H9 (cell line): ENCODE results near the gene DDX27. TPM values are rescaled to one million over a fixed set of nuclear protein-coding genes. Genes with fewer than 3 reads are reported as not detected.
A peak's percentile ranks its signal among the peaks of the same experiment; 100 is the strongest.

Experiments
- DNase-seq: peaks from one replicate; pipeline ENCODE4 v3.0.0-alpha.2; 2017
- H2AFZ ChIP-seq: one replicate; pipeline ENCODE4 v1.6.1; 2013; ENCODE audit warnings: mild to moderate bottlenecking, low read length, control low read depth, moderate library complexity
- H2AK5ac ChIP-seq: 2 replicates; pipeline ENCODE4 v1.6.1; 2013; ENCODE audit warnings: low read length, control low read depth, mixed read lengths; ENCODE audit not compliant: insufficient read length
- H2BK120ac ChIP-seq: one replicate; pipeline ENCODE4 v1.6.1; 2013; ENCODE audit warnings: low read depth, mild to moderate bottlenecking, low read length, control low read depth, inconsistent platforms; ENCODE audit not compliant: poor library complexity, severe bottlenecking
- H2BK12ac ChIP-seq: 2 replicates; pipeline ENCODE4 v1.6.1; 2013; ENCODE audit warnings: low read length, control low read depth, mixed read lengths, low read depth; ENCODE audit not compliant: insufficient read length
- H2BK15ac ChIP-seq: 2 replicates; pipeline ENCODE4 v1.6.1; 2013; ENCODE audit warnings: low read depth, low read length, control low read depth
- H2BK20ac ChIP-seq: one replicate; pipeline ENCODE4 v1.6.1; 2013; ENCODE audit warnings: low read depth, mild to moderate bottlenecking, low read length, control low read depth, inconsistent platforms; ENCODE audit not compliant: poor library complexity, severe bottlenecking
- H2BK5ac ChIP-seq: 2 replicates; pipeline ENCODE4 v1.6.1; 2013; ENCODE audit warnings: low read length, control low read depth, mixed read lengths; ENCODE audit not compliant: insufficient read length
- H3K14ac ChIP-seq: 2 replicates; pipeline ENCODE4 v1.6.1; 2013; ENCODE audit warnings: low read length, control low read depth; ENCODE audit not compliant: insufficient read depth
- H3K18ac ChIP-seq: 2 replicates; pipeline ENCODE4 v1.6.1; 2013; ENCODE audit warnings: low read depth, mild to moderate bottlenecking, mixed read lengths, low read length, control low read depth; ENCODE audit not compliant: insufficient read length
- H3K23ac ChIP-seq: 2 replicates; pipeline ENCODE4 v1.6.1; 2013; ENCODE audit warnings: low read length, control low read depth, mixed read lengths, low read depth; ENCODE audit not compliant: insufficient read length
- H3K23me2 ChIP-seq: 2 replicates; pipeline ENCODE4 v1.6.1; 2013; ENCODE audit warnings: low read depth, mild to moderate bottlenecking, mixed read lengths, low read length, control low read depth; ENCODE audit not compliant: insufficient read length, poor library complexity, severe bottlenecking
- H3K27ac ChIP-seq: 2 replicates; pipeline ENCODE4 v1.5.1; 2013; ENCODE audit warnings: low read length, control low read depth, mixed read lengths, low read depth; ENCODE audit not compliant: insufficient read length
- H3K27me3 ChIP-seq: 2 replicates; pipeline ENCODE4 v1.6.1; 2013; ENCODE audit warnings: low read length, control low read depth, inconsistent platforms; ENCODE audit not compliant: insufficient read depth
- H3K4ac ChIP-seq: 2 replicates; pipeline ENCODE4 v1.6.1; 2013; ENCODE audit warnings: low read depth, mild to moderate bottlenecking, control low read depth, inconsistent platforms, low read length, moderate library complexity
- H3K4me1 ChIP-seq: 2 replicates; pipeline ENCODE4 v1.6.1; 2013; ENCODE audit warnings: low read length, control low read depth, inconsistent platforms; ENCODE audit not compliant: insufficient read depth
- H3K4me2 ChIP-seq: 2 replicates; pipeline ENCODE4 v1.6.1; 2013; ENCODE audit warnings: low read length, control low read depth, mixed read lengths; ENCODE audit not compliant: insufficient read length, insufficient read depth
- H3K56ac ChIP-seq: 2 replicates; pipeline ENCODE4 v1.6.1; 2013; ENCODE audit warnings: low read depth, mild to moderate bottlenecking, mixed read lengths, low read length, control low read depth; ENCODE audit not compliant: insufficient read length
- H3K79me1 ChIP-seq: 2 replicates; pipeline ENCODE4 v1.6.1; 2013; ENCODE audit warnings: low read depth, mild to moderate bottlenecking, moderate library complexity, low read length, control low read depth, inconsistent platforms; ENCODE audit not compliant: insufficient read depth, poor library complexity, severe bottlenecking
- H3K79me2 ChIP-seq: 2 replicates; pipeline ENCODE4 v1.6.1; 2013; ENCODE audit warnings: low read length, control low read depth, inconsistent platforms; ENCODE audit not compliant: insufficient read depth
- H3K9ac ChIP-seq: 2 replicates; pipeline ENCODE4 v1.6.1; 2013; ENCODE audit warnings: low read length, control low read depth, mixed read lengths; ENCODE audit not compliant: insufficient read length; ENCODE audit errors: extremely low read depth
- H3K9me3 ChIP-seq: one replicate; pipeline ENCODE4 v1.6.1; 2013; ENCODE audit warnings: low read depth, low read length, inconsistent platforms; ENCODE audit not compliant: control insufficient read depth
- H3T11ph ChIP-seq: one replicate; pipeline ENCODE4 v1.6.1; 2013; ENCODE audit warnings: mild to moderate bottlenecking, low read length, control low read depth, inconsistent platforms
- H4K20me1 ChIP-seq: one replicate; pipeline ENCODE4 v1.6.1; 2013; ENCODE audit not compliant: control insufficient read depth, insufficient read length, insufficient read depth
- H4K5ac ChIP-seq: 2 replicates; pipeline ENCODE4 v1.6.1; 2013; ENCODE audit warnings: low read depth, mild to moderate bottlenecking, mixed read lengths, low read length, control low read depth; ENCODE audit not compliant: insufficient read length
- H4K8ac ChIP-seq: replicated peaks from 2 replicates; pipeline ENCODE4 v1.6.1; 2013; ENCODE audit warnings: low read length, control low read depth, mixed read lengths, low read depth; ENCODE audit not compliant: insufficient read length
- H4K91ac ChIP-seq: 2 replicates; pipeline ENCODE4 v1.6.1; 2013; ENCODE audit warnings: low read depth, mild to moderate bottlenecking, moderate library complexity, mixed read lengths, low read length, control low read depth; ENCODE audit not compliant: insufficient read length
- H3K27ac Mint-ChIP-seq, 3 experiments: 2 replicates in 2 of 3; 3 replicates in 1 of 3; pipeline ENCODE4 v1.8.0; 2020 to 2021; ENCODE audit warnings: mixed read lengths in 3 of 3, mild to moderate bottlenecking in 1 of 3, moderate library complexity in 1 of 3
- H3K27me3 Mint-ChIP-seq: 2 replicates; pipeline ENCODE4 v1.8.0; 2021; ENCODE audit warnings: low read depth, mild to moderate bottlenecking, moderate library complexity, mixed read lengths
- H3K36me3 Mint-ChIP-seq, 3 experiments: 2 replicates in 2 of 3; 3 replicates in 1 of 3; pipeline ENCODE4 v1.8.0; 2020 to 2021; ENCODE audit warnings: low read depth in 3 of 3, mixed read lengths in 3 of 3; ENCODE audit not compliant: insufficient read depth in 1 of 3
- H3K4me1 Mint-ChIP-seq, 2 experiments: 2 replicates each; pipeline ENCODE4 v1.8.0; 2020; ENCODE audit warnings: mixed read lengths in 2 of 2
- H3K4me3 Mint-ChIP-seq, 2 experiments: 2 replicates in 1 of 2; 3 replicates in 1 of 2; pipeline ENCODE4 v1.8.0; 2020 to 2021; ENCODE audit warnings: mild to moderate bottlenecking in 2 of 2, mixed read lengths in 2 of 2, moderate library complexity in 1 of 2
- H3K9me3 Mint-ChIP-seq, 2 experiments: 2 replicates in 1 of 2; 3 replicates in 1 of 2; pipeline ENCODE4 v1.8.0; 2020; ENCODE audit warnings: mild to moderate bottlenecking in 2 of 2, mixed read lengths in 2 of 2, moderate library complexity in 1 of 2
- WGBS: extraction: QIAGEN DNeasy Blood & Tissue Kit; methylation state at CpG from one replicate; pipeline ENCODE4 v1.1.7; 2013; ENCODE audit warnings: missing lambda C conversion rate, low lambda C conversion rate, mixed read lengths; ENCODE audit not compliant: insufficient read length; ENCODE audit errors: extremely low coverage; 5-methylcytosine and 5-hydroxymethylcytosine counted together
- total RNA-seq: library from RNA; stranded (reverse); gene quantifications from 2 replicates; pipeline ENCODE4 v1.2.1, GENCODE V29; 2021
- TF ChIP-seq, protein P1 (sequence below): fragments of 200-600 bp; sonication (generic); conservative IDR thresholded peaks from 3 replicates; pipeline ENCODE4 v1.8.0; 2021; ENCODE audit warnings: antibody characterized with exemption, mild to moderate bottlenecking

The DDX27 gene
- total RNA-seq, 1 experiment from 2014 or later = 46.9 TPM

DNA sequence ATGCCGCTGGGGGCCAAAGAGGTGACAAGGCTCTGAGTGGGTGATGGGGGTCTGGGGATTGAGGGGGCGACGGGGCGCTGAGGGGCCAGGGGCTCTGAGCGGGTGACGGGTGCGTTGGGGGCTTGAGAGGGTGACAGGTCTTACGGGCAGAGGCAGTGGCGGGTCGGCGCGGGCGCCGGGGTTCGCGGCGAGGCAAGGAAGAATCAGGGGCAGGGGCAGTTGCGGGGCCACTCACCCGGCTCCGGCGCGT is 58.5 kb downstream of the DDX27 start:
- peaks cover 24 to 34% of the 10 kb centered on the region in 2 experiments for H3K9me3 Mint-ChIP-seq
- Histone ChIP-seq H4K8ac (no peak overlapping the region), H4K91ac (no peak overlapping the region), H2AFZ (no peak overlapping the region), H3T11ph (no peak overlapping the region), H4K5ac (no peak overlapping the region), H2BK120ac (no peak overlapping the region), H2AK5ac (no peak overlapping the region), H3K18ac (no peak overlapping the region), H3K27me3 (no peaks in the 10 kb centered on the region), H3K9me3 (no peaks in the 10 kb centered on the region), H2BK15ac (no peak overlapping the region), H3K27ac (no peak overlapping the region), H4K20me1 (no peaks in the 10 kb centered on the region), H3K79me2 (peaks cover 50% of the 10 kb centered on the region), H3K56ac (no peak overlapping the region), H3K79me1 (no peaks in the 10 kb centered on the region), H3K4me1 (no peaks in the 10 kb centered on the region), H3K4me2 (peak overlapping the region; percentile 80), H2BK20ac (no peak overlapping the region), H3K23me2 (peaks cover 35% of the 10 kb centered on the region), H2BK5ac (no peak overlapping the region), H3K14ac (no peak overlapping the region), H2BK12ac (no peak overlapping the region), H3K23ac (no peak overlapping the region), H3K9ac (peak overlapping the region; percentile 66), H3K4ac (no peak overlapping the region)
- TF ChIP-seq, protein P1, sequence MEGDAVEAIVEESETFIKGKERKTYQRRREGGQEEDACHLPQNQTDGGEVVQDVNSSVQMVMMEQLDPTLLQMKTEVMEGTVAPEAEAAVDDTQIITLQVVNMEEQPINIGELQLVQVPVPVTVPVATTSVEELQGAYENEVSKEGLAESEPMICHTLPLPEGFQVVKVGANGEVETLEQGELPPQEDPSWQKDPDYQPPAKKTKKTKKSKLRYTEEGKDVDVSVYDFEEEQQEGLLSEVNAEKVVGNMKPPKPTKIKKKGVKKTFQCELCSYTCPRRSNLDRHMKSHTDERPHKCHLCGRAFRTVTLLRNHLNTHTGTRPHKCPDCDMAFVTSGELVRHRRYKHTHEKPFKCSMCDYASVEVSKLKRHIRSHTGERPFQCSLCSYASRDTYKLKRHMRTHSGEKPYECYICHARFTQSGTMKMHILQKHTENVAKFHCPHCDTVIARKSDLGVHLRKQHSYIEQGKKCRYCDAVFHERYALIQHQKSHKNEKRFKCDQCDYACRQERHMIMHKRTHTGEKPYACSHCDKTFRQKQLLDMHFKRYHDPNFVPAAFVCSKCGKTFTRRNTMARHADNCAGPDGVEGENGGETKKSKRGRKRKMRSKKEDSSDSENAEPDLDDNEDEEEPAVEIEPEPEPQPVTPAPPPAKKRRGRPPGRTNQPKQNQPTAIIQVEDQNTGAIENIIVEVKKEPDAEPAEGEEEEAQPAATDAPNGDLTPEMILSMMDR = no peak
- peaks cover 32 to 38% of the 10 kb centered on the region in 2 experiments for H3K4me1 Mint-ChIP-seq
- H3K36me3 Mint-ChIP-seq = peaks cover 52 to 70% (median 66%) of the 10 kb centered on the region in 3 experiments
- no peak for DNase-seq
- 0 out of 7 replicates have a peak overlapping the region, but pooled peaks of 1 of the 3 experiments have one; percentile 72 for H3K27ac Mint-ChIP-seq
- WGBS = no CpG with 5 or more reads among the region's 22 CpGs
- peak overlapping the region; percentile 99 for H3K4me3 Mint-ChIP-seq
- peaks cover 19% of the 10 kb centered on the region for H3K27me3 Mint-ChIP-seq
